Measurements from ENCODE around the gene ARRDC1.

GRCh38 chr9:137614631-137615386 lies 9.3 kb downstream of the ARRDC1 start:
- TF ChIP-seq CTCF (IDR thresholded peaks at IDR 0.05) (no peak), POLR2A (IDR thresholded peaks at IDR 0.05) (no peak)
